ENCODE data around the gene SYTL3.
A peak's percentile ranks its signal among the peaks of the same experiment; 100 is the strongest.
"Not testable (repeated sequence)": the region's sequence is repeated elsewhere in the genome, so short reads cannot be mapped to it uniquely, and the experiment has no call there.

SYTL3 gene

DNA sequence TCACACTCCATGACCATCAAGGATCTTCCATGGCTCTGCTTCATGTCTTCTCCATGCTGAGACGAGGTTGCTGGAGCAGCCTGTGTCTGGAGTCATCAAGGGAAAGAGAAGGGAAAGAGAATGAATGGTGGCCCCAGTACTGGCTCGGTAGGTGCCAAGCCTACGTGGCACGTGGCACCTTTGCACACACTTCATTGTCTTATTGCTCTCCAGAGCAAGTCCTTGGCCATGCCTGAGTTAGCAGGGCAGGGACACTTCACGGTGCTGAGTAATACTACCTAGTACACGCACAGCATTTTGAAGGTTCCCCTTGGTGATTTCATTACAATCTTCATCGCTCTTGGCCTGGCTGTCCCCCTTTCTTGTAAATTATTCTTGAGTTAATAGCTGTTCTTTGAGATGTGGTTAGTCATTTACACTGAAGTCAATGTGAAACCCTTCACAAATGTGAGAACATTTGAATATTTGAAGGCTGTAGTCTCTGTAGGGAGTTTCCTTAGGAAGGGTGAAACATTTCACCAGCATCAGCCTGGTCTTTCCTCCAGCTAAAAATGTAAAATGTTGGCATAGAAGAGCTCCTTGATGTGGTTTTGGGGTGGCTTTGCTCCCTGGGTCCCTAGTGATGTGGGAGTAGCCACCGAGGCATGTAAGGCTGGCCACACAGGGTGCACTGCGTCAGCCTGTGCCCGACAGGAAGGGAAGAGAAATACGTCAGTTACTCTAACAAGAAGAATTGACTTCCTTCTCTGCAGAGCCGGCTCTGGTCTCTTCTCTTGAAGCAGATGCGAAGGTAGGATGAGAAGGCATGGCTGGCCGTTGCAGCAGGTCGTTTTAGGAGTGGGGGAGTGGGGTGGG is at the start of gene SYTL3:
Gene SYTL3 (plus strand): TSS at position 766 of the 855 bp plus-strand sequence. CDS start 13,215 bp downstream, outside the sequence.
- DNase-seq, result no peak

DNA sequence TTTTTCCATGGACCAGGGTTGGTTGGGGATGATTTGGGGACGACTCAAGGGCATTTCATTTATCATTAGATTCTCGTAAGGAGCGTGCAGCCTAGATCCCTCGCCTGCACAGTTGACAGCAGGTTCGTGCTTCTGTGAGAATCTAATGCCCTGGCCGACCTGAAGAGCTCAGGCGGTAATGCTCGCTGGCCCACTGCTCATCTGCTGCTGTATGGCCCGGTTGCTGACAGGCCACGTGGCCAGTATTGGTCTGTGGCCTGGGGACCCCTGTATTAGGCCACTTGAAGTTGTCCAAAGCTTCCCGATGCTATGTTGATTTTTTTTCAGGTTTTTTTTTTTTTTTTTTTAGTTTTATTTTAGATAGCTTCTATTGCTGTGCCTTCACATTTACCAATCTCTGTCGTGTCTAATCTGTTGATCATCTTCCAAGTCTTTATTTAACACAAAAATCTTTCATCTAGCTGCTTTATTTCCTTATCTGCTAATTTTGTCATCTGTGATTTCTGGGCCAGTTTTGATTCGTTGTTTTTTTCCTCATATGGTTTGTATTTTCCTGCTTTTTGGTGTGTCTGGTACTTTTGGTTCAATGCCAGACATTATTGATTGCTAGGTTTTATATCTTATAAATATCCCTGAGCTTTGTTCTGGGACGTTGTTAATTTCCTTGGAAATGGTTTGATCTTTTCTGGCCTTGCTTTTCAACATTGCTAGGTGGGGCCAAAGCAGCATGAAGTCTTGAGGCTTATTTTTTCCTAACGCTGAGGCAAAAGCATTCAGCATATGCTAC is 46.4 kb upstream of the SYTL3 start:
- DNase-seq, result no peak

DNA sequence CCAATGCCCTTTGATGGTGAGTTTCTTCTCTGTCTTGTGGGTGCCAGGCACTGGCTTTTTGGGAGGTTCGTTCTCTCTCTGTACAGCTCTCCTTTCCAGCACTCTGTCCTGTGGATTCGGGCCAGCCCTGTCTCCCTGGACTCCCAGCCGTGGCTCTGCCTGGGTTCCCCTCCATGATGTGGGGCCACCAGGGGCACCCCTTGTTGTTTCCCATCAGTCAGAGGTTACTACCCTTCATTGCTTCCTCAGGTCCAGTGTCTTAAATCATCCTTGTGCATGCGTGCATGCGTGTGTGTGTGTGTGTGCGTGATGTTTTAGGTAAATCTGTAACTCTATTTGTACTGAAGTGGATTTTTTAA is 45.8 kb upstream of the SYTL3 start:
- no peak for DNase-seq

DNA sequence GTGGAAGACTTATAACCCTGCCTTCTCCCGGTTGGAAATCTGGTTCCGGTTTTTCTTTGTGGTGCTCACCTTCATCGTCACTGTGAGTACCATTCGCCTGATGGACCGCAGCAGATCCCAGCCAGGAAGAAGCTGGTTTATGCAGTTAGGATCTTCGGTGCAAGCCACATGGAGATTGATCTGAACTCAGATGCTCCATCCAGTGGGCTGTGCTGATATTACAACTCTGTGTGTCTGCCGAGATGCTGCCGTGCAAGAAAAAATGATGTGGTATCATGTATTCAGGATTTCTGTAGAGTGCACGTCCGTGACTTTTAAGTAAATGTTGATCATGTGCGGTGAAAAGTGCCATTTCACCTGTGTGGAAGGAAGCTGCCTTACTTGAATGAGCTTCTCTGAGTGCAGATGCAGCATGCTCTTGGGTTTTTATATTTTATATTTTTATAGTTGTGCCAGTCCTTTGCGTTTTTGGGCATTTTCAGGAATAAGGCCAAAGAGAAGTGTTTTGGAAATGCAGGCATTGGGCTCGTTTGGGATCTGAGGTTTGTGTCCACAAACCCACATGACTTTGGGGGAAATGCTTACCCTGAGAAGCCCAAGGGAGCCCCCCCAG is 44.5 kb upstream of the SYTL3 start:
- DNase-seq, result peak; percentile 72

DNA sequence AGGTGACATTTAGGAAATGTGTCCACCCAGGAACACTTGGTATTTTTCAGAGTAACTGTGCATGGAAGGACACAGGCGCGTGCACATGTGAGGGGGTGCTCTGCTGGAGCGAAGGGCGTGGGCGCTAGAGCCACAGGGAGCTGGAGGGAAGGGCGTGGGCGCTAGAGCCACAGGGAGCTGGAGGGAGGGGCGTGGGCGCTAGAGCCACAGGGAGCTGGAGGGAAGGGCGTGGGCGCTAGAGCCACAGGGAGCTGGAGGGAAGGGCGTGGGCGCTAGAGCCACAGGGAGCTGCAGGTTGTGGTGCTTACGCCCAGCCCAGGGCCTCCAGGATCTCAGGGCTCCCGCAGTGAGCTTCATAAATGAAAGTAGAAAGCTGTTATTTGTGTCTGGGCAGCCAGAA is 43.8 kb upstream of the SYTL3 start:
- DNase-seq, result not testable (repeated sequence)

DNA sequence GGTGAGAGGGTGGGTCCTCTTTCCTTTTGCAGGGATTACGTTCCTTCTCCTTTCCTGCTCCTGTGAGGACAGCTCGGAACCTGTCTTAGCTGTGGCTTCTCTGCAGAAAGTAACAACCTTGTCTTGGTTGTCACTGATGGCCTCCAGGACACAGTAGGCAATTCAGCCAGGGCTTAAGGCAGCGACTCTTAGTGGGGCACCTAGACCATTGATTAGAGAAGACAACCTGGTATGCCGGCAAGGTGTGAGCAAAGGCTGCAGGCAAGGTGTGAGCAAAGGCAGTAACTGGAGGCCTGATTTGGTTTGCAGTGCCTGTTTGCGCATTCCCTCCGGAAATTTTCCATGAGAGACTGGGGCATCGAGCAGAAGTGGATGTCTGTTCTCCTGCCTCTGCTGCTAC is 42.9 kb upstream of the SYTL3 start:
- no peak for DNase-seq

GRCh38 chr6:158607411-158608170 is 42.3 kb upstream of the SYTL3 start:
- no peak for DNase-seq

DNA sequence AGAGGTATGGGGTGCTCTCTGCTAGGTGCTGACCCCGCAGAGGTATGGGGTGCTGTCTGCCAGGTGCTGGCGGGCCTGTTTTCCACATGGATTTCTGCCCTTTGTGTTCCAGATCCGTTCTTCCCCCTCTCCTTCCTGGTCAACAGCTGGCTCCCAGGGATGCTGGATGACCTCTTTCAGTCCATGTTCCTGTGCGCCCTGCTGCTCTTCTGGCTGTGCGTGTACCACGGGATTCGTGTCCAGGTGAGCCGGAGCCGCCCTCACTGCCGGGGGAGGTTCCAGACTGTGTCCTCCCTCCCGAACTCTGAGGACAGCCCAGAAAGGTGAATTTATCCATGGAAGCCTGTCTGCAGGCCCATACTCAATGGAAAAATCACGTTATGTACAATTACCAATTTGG is 41.6 kb upstream of the SYTL3 start:
- DNase-seq, result no peak

DNA sequence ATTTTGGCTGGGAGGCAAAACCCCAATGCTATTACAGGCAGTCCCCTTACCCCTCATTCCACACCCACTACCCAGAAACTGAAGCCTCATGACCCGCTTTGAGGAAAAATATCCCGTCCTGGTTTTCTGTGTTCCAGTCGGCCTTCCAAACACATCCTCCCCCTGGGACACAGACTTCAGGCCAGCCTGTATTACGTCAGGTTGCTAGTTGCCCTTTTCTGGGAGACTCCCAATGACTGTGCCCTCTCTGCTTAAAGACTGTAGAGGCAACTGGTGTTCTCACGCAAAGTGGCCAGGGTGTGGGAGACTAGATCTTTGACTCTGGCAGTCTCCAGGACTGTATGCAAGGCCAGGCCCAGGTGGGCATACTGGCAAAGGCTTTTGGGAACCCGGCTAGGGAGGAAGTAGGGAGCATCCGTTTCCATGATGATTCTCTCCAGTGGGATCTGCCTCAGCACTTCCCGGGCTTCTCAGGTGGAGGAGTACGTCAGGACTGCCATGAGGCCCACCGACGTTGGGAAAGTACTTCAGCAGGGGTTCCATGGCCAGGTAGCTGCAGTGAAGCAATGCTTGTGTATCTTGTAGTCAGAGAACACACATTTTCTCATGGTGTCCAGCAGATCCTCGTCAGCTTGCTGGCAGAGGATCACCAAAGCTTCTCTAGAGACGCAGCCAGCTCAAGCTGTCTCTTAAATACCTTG is 40.2 kb upstream of the SYTL3 start:
- no peak for DNase-seq

- DNase-seq, result no peak
Measured at GRCh38 chr6:158610319-158610968, 39.4 kb upstream of the SYTL3 start.

- DNase-seq, result no peak
Measured at GRCh38 chr6:158611039-158611438, 38.8 kb upstream of the SYTL3 start.

- DNase-seq, result no peak
Measured at GRCh38 chr6:158611541-158612370, 38.1 kb upstream of the SYTL3 start.

GRCh38 chr6:158614606-158615005 is 35.2 kb upstream of the SYTL3 start:
- DNase-seq, result not testable (repeated sequence)

DNA sequence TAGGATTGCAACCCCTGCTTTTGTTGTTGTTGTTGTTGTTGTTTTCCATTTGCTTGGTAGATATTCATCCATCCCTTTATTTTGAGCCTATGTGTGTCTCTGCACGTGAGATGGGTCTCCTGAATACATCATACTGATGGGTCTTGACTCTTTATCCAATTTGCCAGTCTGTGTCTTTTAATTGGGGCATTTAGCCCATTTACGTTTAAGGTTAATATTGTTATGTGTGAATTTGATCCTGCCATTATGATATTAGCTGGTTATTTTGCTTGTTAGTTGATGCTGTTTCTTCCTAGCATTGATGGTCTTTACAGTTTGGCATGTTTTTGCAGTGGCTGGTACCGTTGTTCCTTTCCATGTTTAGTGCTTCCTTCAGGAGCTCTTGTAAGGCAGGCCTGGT is 31.6 kb upstream of the SYTL3 start:
- DNase-seq, result not testable (repeated sequence)

DNA sequence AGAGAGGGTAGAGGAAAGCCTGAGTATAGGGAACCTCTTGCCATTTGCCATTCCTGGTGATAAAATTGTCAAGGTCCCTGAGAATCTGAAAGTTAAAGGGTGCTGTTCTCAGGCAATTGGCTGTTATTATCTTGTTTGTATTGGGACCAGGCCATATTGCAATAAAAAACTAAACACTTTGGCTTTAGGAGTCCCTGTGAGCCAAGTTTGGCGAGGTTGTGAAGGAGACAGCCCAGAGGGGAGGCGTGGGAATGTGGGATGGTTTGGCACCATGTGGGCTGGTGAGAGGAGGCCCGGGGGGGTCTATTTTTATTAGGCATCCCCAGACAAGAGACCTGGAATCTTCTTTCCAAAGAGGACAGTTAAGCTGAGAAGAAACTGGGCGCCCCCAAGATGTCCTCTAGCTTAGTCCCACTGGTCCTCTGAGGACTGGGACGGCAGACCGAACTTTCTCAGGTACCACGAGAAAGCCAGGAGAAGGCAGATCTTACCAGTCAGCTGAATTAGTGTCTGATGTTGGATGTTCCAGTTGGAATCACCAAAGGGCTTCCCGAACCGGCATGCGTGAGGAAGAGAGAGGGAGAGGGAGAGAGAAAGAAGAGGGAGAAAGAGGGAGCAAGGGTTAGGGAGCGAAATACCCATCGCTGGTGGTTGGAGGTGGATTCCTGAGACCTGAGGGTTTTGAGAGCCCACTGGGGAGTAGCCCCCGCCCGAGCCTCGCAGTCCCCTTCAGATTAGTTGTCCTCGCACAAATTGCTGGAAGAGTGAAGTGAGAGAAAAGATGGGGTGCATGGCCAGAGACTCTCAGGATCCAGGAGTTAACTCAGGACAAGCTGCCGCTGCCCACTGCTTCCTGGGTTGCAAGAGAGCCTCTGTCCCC is 29.7 kb upstream of the SYTL3 start:
- DNase-seq, result no peak

- no peak for DNase-seq
Measured at GRCh38 chr6:158620963-158621693, 28.7 kb upstream of the SYTL3 start.

- no peak for DNase-seq
Measured at GRCh38 chr6:158621694-158622544, 27.9 kb upstream of the SYTL3 start.
